ENCODE results near the gene PSAP. TPM values are rescaled to one million over a fixed set of nuclear protein-coding genes. Genes with fewer than 3 reads are reported as not detected.

The PSAP gene
- total RNA-seq, 1 donor from 2014 or later = 1,124 TPM

GRCh38 chr10:71807557-71808510 is 43.2 kb downstream of the PSAP start:
- FAIRE-seq (peak; percentile 23), DNase-seq (ENCODE audit: low read depth) (no peak)
- no peak for TF ChIP-seq CTCF (IDR thresholded peaks at IDR 0.05; ENCODE audit: insufficient read depth, low read length, severe bottlenecking)
- no peaks in the 10 kb centered on the region for H3K36me3 ChIP-seq (ENCODE audit: control insufficient read depth, insufficient read depth, low read length)
- no peaks in the 10 kb centered on the region for H3K27me3 ChIP-seq (ENCODE audit: control insufficient read depth, insufficient read depth, low read length)
- H3K4me3 ChIP-seq (ENCODE audit: low read depth, low read length) = no peak overlapping the region

- H3K36me3 ChIP-seq (ENCODE audit: control insufficient read depth, insufficient read depth, low read length) = no peaks in the 10 kb centered on the region
- DNase-seq (ENCODE audit: low read depth) (no peak), FAIRE-seq (no peak)
- no peak overlapping the region for H3K4me3 ChIP-seq (ENCODE audit: low read depth, low read length)
- H3K27me3 ChIP-seq (ENCODE audit: control insufficient read depth, insufficient read depth, low read length) = no peaks in the 10 kb centered on the region
- no peak for TF ChIP-seq CTCF (IDR thresholded peaks at IDR 0.05; ENCODE audit: insufficient read depth, low read length, severe bottlenecking)
Observed at GRCh38 chr10:71806704-71807556, 44.1 kb downstream of the PSAP start.

- H3K4me3 ChIP-seq (ENCODE audit: low read depth, low read length) = no peak overlapping the region
- H3K27me3 ChIP-seq (ENCODE audit: control insufficient read depth, insufficient read depth, low read length) = no peaks in the 10 kb centered on the region
- no peak for TF ChIP-seq CTCF (IDR thresholded peaks at IDR 0.05; ENCODE audit: insufficient read depth, low read length, severe bottlenecking)
- FAIRE-seq = no peak
- H3K36me3 ChIP-seq (ENCODE audit: control insufficient read depth, insufficient read depth, low read length) = no peaks in the 10 kb centered on the region
- peak; percentile 42 for DNase-seq (ENCODE audit: low read depth)
Observed at GRCh38 chr10:71805776-71806703, 45.0 kb downstream of the PSAP start.

- no peak for FAIRE-seq
- no peak for DNase-seq (ENCODE audit: low read depth)
Observed at GRCh38 chr10:71804077-71804476, 47.0 kb downstream of the PSAP start.

More at GRCh38 chr10:71804077-71804476, 47.0 kb downstream of the PSAP start:
- Histone ChIP-seq H3K27me3 (ENCODE audit: control insufficient read depth, insufficient read depth, low read length) (no peaks in the 10 kb centered on the region), H3K36me3 (ENCODE audit: control insufficient read depth, insufficient read depth, low read length) (no peaks in the 10 kb centered on the region), H3K4me3 (ENCODE audit: low read depth, low read length) (no peak overlapping the region)
- no peak for TF ChIP-seq CTCF (IDR thresholded peaks at IDR 0.05; ENCODE audit: insufficient read depth, low read length, severe bottlenecking)
